Measurements from ENCODE around the gene CYBC1. TPM values are rescaled to one million over a fixed set of nuclear protein-coding genes. Genes with fewer than 3 reads are reported as not detected.

Gene CYBC1
- total and polyA plus RNA-seq, 9 of the 15 experiments (the other 6 are each of a cell fraction or from before 2014, with no cell fraction given), result 1.3 to 71.8 (median 49.9) TPM

DNA sequence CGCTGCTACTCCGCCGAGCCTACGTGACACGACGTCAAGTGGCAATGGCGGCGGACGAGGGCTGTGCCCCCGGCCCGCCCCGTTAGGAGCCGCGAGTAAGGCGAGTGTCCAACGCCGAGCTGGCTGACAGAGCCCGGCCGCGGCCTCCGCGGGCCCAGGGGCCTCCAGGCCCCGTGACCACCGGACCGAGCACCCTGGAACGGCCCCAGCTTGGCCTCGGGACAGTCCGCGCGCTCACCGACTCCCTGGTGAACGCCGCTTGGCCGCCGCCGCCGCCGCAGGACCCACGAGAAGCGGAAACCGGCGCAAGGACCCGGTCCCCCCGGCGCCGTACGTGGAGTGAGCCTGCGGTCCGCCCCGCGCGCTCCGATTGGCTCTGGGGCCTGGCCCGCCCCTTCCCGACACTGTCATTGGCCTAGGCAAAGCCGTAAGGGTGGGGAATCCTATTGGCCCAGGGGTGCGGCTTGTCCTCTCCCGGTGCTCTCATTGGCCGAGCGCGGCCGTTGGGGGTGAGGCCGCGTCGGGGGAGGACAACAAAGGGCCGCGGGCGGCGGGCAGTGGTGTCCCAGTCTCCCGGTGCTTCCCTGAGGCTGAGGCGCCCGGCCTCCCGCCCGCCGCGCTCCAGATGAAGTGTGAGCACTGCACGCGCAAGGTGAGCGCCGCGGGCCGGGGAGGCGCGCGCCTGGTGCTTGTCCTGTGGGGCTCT is 7.8 kb upstream of the CYBC1 start, which contains the start of gene NARF (continued):
- TF ChIP-seq ZNF133 (CRISPR knock-in tag; IDR thresholded peaks at IDR 0.05) (no peak), ZNF197 (CRISPR knock-in tag; IDR thresholded peaks at IDR 0.05; ENCODE audit: low read depth) (no peak), GTF2A2 (tag; IDR thresholded peaks at IDR 0.05) (no peak), CBFA2T2 (conservative IDR thresholded peaks at IDR 0.05) (no peak), POLR2B (IDR thresholded peaks at IDR 0.05; ENCODE audit: low read depth, partially characterized antibody) (peak; percentile 93), HNRNPK (IDR thresholded peaks at IDR 0.05; ENCODE audit: low read depth, low read length, poor library complexity, severe bottlenecking) (peak; percentile 13), SNIP1 (IDR thresholded peaks at IDR 0.05; ENCODE audit: low read depth) (no peak), DDX20 (tag; IDR thresholded peaks at IDR 0.05; ENCODE audit: low read depth) (no peak), ZNF507 (tag; conservative IDR thresholded peaks at IDR 0.05) (no peak), YY1 (IDR thresholded peaks at IDR 0.05; ENCODE audit: borderline replicate concordance in 1 of 3, control insufficient read depth in 1 of 3, extremely low read depth in 1 of 3, insufficient read depth in 3 of 3, insufficient read length in 1 of 3, insufficient replicate concordance in 2 of 3, low read depth in 1 of 3, low read length in 2 of 3) (peak; percentile 94 to 99 (median 97)), MAFK (IDR thresholded peaks at IDR 0.05; ENCODE audit: low read length) (no peak), HSF4 (CRISPR knock-in tag; IDR thresholded peaks at IDR 0.05; ENCODE audit: borderline replicate concordance) (no peak), ZBTB1 (CRISPR knock-in tag; IDR thresholded peaks at IDR 0.05; ENCODE audit: borderline replicate concordance, low read depth) (peak; percentile 87), NFXL1 (CRISPR knock-in tag; IDR thresholded peaks at IDR 0.05) (no peak), RBM14 (IDR thresholded peaks at IDR 0.05; ENCODE audit: borderline replicate concordance, insufficient read depth, low read depth, low read length) (0 out of 2 replicates have a peak, but pooled peaks have one; percentile 46), E2F3 (CRISPR knock-in tag; IDR thresholded peaks at IDR 0.05) (0 out of 2 replicates have a peak, but pooled peaks have one; percentile 14), ZNF830 (CRISPR knock-in tag; IDR thresholded peaks at IDR 0.05) (no peak; the same call in 1 of the 2 replicates), SMARCA5 (IDR thresholded peaks at IDR 0.05) (no peak), SMARCB1 (IDR thresholded peaks at IDR 0.05; ENCODE audit: insufficient read length, low read depth) (no peak)
- TF ChIP-seq, protein P1, sequence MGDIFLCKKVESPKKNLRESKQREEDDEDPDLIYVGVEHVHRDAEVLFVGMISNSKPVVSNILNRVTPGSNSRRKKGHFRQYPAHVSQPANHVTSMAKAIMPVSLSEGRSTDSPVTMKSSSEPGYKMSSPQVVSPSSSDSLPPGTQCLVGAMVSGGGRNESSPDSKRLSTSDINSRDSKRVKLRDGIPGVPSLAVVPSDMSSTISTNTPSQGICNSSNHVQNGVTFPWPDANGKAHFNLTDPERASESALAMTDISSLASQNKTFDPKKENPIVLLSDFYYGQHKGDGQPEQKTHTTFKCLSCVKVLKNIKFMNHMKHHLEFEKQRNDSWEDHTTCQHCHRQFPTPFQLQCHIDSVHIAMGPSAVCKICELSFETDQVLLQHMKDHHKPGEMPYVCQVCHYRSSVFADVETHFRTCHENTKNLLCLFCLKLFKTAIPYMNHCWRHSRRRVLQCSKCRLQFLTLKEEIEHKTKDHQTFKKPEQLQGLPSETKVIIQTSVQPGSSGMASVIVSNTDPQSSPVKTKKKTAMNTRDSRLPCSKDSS (IDR thresholded peaks at IDR 0.05; ENCODE audit: low read depth, partially characterized antibody), result no peak
- TF ChIP-seq, protein P2, sequence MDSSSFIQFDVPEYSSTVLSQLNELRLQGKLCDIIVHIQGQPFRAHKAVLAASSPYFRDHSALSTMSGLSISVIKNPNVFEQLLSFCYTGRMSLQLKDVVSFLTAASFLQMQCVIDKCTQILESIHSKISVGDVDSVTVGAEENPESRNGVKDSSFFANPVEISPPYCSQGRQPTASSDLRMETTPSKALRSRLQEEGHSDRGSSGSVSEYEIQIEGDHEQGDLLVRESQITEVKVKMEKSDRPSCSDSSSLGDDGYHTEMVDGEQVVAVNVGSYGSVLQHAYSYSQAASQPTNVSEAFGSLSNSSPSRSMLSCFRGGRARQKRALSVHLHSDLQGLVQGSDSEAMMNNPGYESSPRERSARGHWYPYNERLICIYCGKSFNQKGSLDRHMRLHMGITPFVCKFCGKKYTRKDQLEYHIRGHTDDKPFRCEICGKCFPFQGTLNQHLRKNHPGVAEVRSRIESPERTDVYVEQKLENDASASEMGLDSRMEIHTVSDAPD (CRISPR knock-in tag; IDR thresholded peaks at IDR 0.05), result no peak
- TF ChIP-seq, protein P3, sequence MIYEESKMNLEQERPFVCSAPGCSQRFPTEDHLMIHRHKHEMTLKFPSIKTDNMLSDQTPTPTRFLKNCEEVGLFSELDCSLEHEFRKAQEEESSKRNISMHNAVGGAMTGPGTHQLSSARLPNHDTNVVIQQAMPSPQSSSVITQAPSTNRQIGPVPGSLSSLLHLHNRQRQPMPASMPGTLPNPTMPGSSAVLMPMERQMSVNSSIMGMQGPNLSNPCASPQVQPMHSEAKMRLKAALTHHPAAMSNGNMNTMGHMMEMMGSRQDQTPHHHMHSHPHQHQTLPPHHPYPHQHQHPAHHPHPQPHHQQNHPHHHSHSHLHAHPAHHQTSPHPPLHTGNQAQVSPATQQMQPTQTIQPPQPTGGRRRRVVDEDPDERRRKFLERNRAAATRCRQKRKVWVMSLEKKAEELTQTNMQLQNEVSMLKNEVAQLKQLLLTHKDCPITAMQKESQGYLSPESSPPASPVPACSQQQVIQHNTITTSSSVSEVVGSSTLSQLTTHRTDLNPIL (CRISPR knock-in tag; IDR thresholded peaks at IDR 0.05), result no peak

All from K562 (cell line).